Kidney (tissue), 14 donors: Measurements from ENCODE around the gene DOHH. TPM values are rescaled to one million over a fixed set of nuclear protein-coding genes. Genes with fewer than 3 reads are reported as not detected.

Experiments used
- DNase-seq, 5 donors: peaks; one replicate each; pipeline ENCODE4 v3.0.0-alpha.2; 2013 to 2020
- FAIRE-seq: peaks from 2 replicates; lab custom pipeline; 2012; peaks lifted over from hg19 to GRCh38; lab: Jason Lieb, UNC
- H3K27ac ChIP-seq, 2 donors: one replicate each; pipeline ENCODE4 v1.7.0; 2013; ENCODE audit warnings: low read depth in 2 of 2, low read length in 2 of 2, inconsistent platforms in 1 of 2
- H3K27me3 ChIP-seq: one replicate; pipeline ENCODE4 v1.7.1; 2013; ENCODE audit warnings: low read length, inconsistent platforms; ENCODE audit not compliant: control insufficient read depth, insufficient read depth
- H3K36me3 ChIP-seq, 3 donors: one replicate each; pipeline versions ENCODE4 v1.7.0 to v1.7.1; 2013; ENCODE audit warnings: low read length in 3 of 3, control low read depth in 1 of 3, inconsistent platforms in 1 of 3; ENCODE audit not compliant: insufficient read depth in 3 of 3, control insufficient read depth in 2 of 3
- H3K4me1 ChIP-seq, 3 donors: one replicate each; pipeline versions ENCODE4 v1.7.0 to v1.7.1; 2013; ENCODE audit warnings: low read length in 3 of 3, inconsistent platforms in 1 of 3, low read depth in 1 of 3; ENCODE audit not compliant: control insufficient read depth in 2 of 3, insufficient read depth in 2 of 3
- H3K4me3 ChIP-seq, 3 donors: one replicate each; pipeline versions ENCODE4 v1.7.0 to v1.8.1; 2013; ENCODE audit warnings: low read length in 3 of 3, control low read depth in 1 of 3, inconsistent platforms in 1 of 3
- H3K9ac ChIP-seq, 3 donors: one replicate each; pipeline versions ENCODE4 v1.7.0 to v1.7.1; 2013; ENCODE audit warnings: low read length in 3 of 3, control low read depth in 1 of 3, inconsistent platforms in 1 of 3
- H3K9me3 ChIP-seq, 3 donors: one replicate each; pipeline versions ENCODE4 v1.7.0 to v1.7.1; 2013; ENCODE audit warnings: low read length in 3 of 3, control low read depth in 1 of 3, inconsistent platforms in 1 of 3; ENCODE audit not compliant: control insufficient read depth in 2 of 3, insufficient read depth in 1 of 3
- intact Hi-C: fragments of 100-400 bp; cut with DNase I; formaldehyde crosslinking; loops from one replicate; pipeline ENCODE4 v1.11.1; 2022
- polyA plus RNA-seq: library from polyadenylated mRNA; stranded (reverse); fragments of 350-450 nt; fragmentation: Illumina TruSeq; extraction: RNeasy Lipid Tissue Mini Kit (QIAGEN cat#74804); gene quantifications from one replicate; pipeline ENCODE4 v1.2.3, GENCODE V29; 2014; ENCODE audit warnings: low read depth, low replicate concordance; ENCODE audit not compliant: insufficient read depth
- total RNA-seq: library from RNA; stranded (reverse); fragmentation: NEBNext Ultra II Directional; extraction: Animal tissue kit (Norgen Biotek cat#: 25700); gene quantifications from one replicate; pipeline ENCODE4 v1.2.1, GENCODE V29; 2021
- TF ChIP-seq, protein P1 (sequence below): IDR thresholded peaks from 3 replicates; pipeline ENCODE4 v1.5.1; 2012; ENCODE audit warnings: mild to moderate bottlenecking, moderate library complexity, borderline replicate concordance; ENCODE audit not compliant: insufficient read depth; ENCODE audit errors: extremely low read depth
- donor health status: control.
- donor health status: control.
- donor health status: control.
- donor health status: control.
- donor health status: control.
- donor health status: DM: yes; HTN: yes; CAD: no.
- donor health status: Normal renal cell carcinoma (clear cell type).

The DOHH gene
- total and polyA plus RNA-seq, 2 donors from 2014 or later, result 12.2 to 20.2 TPM

DNA sequence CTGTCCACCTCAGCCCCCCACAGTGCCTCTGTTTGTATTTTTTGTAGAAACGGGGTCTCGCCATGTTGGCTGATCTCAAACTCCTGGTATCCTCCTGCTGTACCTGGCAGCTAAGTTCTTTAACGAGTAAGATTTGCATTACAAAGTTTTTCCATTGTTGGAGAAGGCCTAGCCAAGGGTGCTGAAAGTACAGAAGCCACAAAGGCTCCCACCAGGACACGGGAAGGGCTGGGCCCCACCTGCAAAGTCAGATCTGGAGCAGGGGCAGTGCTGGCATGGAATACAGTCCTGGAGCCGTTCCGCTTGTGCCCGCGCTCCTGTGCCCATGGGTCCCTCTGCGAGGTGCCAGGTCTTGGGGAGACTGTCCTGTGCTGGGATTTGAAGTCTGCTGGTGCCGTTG, 17.8 kb upstream of the DOHH start:
- DNase-seq (no peak), FAIRE-seq (no peak)
- intact Hi-C loops, result no loop called here
- H3K27me3 ChIP-seq, result no peaks in the 10 kb centered on the region
- no peaks in the 10 kb centered on the region for H3K9me3 ChIP-seq
- no peak overlapping the region for H3K27ac ChIP-seq
- TF ChIP-seq, protein P1, sequence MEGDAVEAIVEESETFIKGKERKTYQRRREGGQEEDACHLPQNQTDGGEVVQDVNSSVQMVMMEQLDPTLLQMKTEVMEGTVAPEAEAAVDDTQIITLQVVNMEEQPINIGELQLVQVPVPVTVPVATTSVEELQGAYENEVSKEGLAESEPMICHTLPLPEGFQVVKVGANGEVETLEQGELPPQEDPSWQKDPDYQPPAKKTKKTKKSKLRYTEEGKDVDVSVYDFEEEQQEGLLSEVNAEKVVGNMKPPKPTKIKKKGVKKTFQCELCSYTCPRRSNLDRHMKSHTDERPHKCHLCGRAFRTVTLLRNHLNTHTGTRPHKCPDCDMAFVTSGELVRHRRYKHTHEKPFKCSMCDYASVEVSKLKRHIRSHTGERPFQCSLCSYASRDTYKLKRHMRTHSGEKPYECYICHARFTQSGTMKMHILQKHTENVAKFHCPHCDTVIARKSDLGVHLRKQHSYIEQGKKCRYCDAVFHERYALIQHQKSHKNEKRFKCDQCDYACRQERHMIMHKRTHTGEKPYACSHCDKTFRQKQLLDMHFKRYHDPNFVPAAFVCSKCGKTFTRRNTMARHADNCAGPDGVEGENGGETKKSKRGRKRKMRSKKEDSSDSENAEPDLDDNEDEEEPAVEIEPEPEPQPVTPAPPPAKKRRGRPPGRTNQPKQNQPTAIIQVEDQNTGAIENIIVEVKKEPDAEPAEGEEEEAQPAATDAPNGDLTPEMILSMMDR, result no peak
- peaks cover 0 to 7% (median 6%) of the 10 kb centered on the region in 3 donors for H3K36me3 ChIP-seq
- no peak overlapping the region for H3K4me3 ChIP-seq
- peaks cover 0 to 12% (median 0%) of the 10 kb centered on the region in 3 donors for H3K4me1 ChIP-seq
- H3K9ac ChIP-seq, result no peak overlapping the region

DNA sequence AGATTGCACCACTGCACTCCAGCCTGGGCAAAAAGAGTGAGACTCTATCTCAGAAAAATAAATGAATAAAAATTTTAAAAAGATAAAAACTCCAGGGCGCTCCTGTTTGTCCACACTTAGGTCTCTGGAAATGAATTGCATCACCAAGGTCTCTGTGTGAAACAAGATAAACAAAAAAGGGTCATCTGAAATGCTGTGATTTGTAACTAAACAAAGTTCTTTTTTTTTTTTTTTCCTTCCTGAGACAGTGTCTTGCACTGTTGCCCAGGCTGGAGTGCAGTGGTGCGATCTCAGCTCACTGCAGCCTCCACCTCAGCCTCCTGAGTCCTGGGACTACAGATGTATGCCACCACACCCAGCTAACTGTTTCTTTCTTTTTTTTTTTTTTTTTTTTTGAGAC, 17.2 kb upstream of the DOHH start:
- FAIRE-seq, result no peak
- peaks cover 0 to 13% (median 6%) of the 10 kb centered on the region in 3 donors for H3K4me1 ChIP-seq

DNA sequence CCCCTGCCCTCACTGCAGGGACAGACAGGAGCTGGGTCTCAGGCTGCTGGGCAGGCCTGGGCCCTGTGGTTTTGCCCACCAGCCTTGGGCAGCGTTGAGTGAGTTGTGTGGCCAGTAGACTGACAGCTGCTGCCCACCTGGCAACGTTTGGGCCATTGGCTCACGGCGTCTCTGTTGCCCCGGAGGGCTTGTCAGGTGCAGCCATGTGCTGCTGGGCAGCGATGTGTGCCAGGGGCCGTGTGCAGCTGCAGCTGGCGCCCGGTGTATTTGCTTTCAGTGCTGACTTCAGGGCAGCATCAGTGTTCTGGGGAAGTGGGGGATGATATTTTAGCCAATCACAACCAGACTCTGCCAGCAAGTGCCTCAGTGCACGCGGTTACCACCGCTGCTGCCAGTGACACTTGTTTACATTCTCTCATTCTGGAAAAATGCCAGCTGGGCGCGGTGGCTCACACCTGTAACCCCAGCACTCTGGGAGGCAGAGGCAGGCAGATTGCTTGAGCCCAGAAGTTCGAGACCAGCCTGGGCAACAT, 16.3 kb upstream of the DOHH start:
- no peak for FAIRE-seq
- TF ChIP-seq, protein P1, result no peak
- H3K9ac ChIP-seq, result no peak overlapping the region

More for the DNA sequence above, 17.2 kb upstream of the DOHH start:
- H3K4me3 ChIP-seq, result no peak overlapping the region
- DNase-seq, result no peak
- no peak overlapping the region for H3K9ac ChIP-seq
- intact Hi-C loops, result no loop called here
- TF ChIP-seq, protein P1, result no peak
- H3K27ac ChIP-seq, result no peak overlapping the region
- peaks cover 0 to 7% (median 6%) of the 10 kb centered on the region in 3 donors for H3K36me3 ChIP-seq
- H3K27me3 ChIP-seq, result no peaks in the 10 kb centered on the region
- no peaks in the 10 kb centered on the region for H3K9me3 ChIP-seq

DNA sequence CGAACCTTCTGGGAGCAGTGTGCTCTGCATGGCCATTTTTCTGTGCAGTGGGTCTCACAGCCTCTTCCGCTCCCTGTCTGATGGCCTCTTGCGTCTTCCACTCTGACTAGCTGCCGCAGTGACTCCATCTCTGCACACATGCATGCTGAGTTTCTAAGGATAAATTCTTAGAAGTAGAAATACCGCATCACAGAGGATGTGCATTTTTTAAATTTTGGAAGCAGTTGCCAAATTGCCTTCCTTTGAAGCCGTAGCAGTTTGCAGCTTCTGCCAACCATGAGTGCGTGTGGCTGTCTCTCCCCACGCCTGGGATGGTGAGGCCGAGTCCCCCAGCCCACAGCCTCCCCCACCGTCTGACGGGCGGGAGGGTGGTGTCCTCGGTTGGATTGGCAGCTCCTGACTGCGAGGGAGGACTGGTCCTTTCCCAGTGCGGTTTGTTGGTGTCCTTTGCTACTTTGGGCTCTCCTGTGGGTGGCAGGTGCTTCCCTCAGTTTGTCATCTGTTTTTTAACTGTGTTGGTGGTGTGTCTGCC, 15.5 kb upstream of the DOHH start:
- intact Hi-C loops, result no loop called here
- Histone ChIP-seq H3K4me1 (peaks cover 0 to 13% (median 7%) of the 10 kb centered on the region in 3 donors), H3K36me3 (peaks cover 0 to 10% (median 4%) of the 10 kb centered on the region in 3 donors), H3K9me3 (no peaks in the 10 kb centered on the region), H3K27me3 (no peaks in the 10 kb centered on the region), H3K4me3 (no peak overlapping the region), H3K9ac (no peak overlapping the region), H3K27ac (no peak overlapping the region)
- peak in 1 of 5 donors; percentile 40 for DNase-seq
- TF ChIP-seq, protein P1, result no peak
- FAIRE-seq, result no peak

More for the DNA sequence above, 16.3 kb upstream of the DOHH start:
- Histone ChIP-seq H3K27ac (no peak overlapping the region), H3K4me1 (peaks cover 0 to 13% (median 7%) of the 10 kb centered on the region in 3 donors), H3K36me3 (peaks cover 0 to 10% (median 4%) of the 10 kb centered on the region in 3 donors), H3K9me3 (no peaks in the 10 kb centered on the region), H3K27me3 (no peaks in the 10 kb centered on the region), H3K4me3 (no peak overlapping the region)
- intact Hi-C loops, result no loop called here
- DNase-seq, result peak in 4 of 5 donors; percentile 58 to 70 (median 67)
